Endothelial cell of hepatic sinusoid (primary cell): Measurements from ENCODE around the gene TLDC2.
"Not testable (repeated sequence)": the region's sequence is repeated elsewhere in the genome, so short reads cannot be mapped to it uniquely, and the experiment has no call there.

Experiments
- in situ Hi-C: cut with HindIII; loops from 2 replicates; pipeline ENCODE4 v1.10.0; 2017; ENCODE audit warnings: low sequenced_read_pairs

The TLDC2 gene

DNA sequence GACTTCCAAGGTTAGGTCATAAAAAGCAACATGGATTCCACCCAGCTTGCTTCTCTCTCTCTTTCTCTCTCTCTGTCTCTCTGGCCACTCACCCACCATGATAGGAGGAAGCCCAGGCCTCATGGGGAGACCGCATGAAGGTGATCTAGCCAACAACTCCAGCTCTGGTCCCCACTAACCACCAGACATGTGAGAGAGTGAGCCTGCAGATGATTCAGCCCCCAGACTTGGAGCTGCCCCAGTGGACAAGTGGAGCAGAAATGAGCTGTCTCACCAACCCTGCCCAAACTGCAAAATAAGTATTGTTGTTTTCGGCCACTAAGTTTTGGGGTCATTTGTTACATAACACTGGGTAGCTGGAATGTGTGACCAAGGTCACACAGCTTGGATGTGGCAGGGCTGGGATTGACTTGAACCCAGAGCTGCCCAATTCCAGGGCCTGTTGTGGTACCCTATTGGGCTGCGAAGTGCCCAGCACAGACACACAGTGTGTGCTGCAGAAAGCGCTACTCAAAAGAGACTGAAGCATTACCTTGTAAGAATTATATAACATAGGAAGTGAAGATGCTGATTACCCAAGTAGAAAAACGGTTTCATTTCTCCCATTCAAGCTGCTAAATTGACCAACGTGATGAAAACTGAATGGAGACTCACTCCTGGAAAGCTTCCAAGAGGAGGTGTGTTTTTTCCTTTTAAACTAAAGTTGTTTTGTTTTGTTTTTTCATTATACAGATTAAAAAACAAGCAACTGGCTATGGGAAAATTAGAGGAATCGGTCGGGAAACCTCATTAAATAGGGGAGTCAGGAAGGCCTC lies 9.1 kb upstream of the TLDC2 start:
- in situ Hi-C loops: no loop called here

DNA sequence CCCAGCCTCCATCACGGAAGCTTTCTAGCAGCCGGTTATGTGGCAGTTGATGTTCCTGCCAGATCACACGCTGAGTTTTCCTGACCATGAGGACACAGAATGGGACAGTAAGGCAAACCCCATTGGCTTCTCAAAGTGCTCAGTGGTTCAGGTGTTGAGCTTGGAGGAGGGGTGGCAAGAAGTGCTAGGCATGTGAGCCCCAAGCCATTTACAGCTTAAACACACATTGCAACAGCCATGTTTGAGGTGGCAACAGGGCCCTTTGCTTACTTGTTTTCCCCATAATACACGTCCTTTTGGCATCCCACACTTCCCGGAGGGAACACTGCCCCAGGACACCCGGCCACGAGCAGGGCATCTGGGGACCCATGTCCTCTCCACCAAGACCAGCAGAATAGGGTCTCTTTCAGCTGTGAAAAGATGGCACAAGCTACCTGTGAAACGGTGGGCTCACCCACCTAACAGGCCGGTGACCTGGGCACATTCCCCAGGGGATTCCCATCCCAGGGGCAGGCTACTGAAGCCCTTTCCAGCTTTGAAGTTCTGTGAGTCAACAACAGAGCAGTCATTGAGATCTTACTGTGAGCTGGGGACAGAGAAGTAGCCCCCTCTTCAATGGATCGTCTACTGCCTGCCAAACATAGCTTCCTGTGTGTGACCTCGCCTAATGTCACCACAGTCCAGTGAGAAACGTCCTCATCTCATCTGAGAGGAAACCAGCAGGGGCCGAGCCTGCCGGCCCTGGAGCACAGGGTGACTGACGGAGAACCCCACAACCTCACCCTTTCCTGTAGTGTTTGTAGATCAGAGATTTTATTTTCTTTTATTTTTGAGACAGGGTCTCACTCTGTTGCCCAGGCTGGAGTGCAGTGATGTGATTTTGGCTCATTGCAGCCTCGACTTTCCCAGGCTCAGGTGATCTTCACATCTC lies 4.0 kb upstream of the TLDC2 start:
- in situ Hi-C loops: no loop called here

DNA sequence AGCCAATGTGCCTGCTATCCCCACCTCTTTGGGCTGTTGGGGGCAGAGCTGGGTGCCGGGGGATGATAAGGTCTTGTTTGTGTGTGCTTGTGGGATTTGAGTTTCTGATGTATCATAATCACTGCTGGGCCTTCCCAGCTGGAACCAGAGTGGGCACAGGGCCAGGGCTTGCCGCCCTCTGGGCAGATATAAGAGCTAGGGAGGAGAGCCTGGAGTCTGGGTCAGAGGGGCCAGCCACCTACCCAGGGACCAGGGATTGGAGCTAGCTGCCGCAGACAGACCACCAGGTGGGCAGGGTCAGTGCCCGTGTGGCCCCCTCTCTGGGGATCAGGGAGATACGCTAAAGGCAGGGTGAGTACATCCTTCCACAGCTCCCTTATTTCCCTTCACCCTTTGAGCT lies 3.1 kb upstream of the TLDC2 start:
- in situ Hi-C loops: no loop called here

DNA sequence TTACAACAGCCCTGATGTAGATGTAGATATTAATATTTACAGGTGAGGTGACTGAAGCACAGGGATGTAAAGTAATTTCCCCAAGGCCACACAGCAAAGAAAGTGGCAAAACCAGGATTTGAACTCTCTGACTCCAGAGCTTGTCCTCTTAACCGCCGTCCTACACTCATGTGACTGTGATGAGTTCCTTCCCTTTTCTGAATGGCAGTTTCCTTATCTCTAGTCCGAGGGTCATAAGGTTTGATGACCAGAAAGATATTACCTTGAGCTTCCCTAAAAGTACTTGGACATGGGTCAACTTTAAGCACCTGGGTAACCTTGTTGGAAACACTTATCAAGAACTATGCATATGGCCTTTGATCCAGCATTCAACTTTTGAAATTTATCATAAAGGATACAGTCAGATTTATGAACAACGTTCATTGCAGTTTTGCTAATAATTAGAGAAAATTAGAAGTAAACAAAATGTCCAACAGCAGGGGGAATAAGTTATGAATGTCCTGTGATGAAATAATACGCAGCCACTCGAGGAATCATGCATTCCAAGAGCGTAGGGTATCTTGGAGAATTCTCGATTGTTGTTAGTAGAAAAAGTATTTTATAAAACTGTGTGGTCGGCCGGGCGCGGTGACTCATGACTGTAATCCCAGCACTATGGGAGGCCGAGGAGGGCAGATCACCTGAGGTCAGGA lies 2.3 kb upstream of the TLDC2 start:
- in situ Hi-C loops: no loop called here

DNA sequence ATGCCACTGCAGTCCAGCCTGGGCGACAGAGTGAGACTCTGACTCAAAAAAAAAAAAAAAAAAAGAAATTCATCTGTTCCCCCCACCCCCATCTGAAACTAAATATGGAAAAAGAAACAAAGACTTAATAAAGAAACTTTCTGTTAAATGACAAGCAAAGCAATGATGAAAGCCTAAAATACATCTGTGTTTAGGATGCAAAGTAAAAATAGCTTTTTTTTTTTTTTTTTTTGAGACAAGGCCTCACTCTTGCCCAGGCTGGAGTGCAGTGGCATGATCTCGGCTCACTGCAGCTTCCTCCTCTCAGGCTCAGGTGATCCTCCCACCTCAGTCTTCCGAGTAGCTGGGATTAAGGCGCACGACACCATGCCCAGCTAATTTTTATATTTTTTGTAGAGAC lies 845 bp upstream of the TLDC2 start:
- in situ Hi-C loops: not testable (repeated sequence)

DNA sequence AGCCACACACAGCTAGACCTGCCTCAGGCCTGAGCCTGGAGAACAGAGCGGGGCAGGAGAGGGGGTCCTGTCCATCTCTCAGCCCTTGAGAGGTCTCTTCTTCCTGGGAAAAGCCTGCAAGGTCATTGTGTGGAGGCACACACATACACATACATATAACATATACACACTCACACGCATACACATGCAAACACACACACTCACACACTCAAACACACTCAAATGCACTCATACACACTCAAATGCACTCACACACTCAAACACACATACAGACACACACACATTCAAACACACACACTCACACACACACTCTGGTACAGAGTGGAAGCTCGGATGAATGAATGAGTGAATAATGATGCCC lies 515 bp downstream of the TLDC2 start:
- in situ Hi-C loops: no loop called here

DNA sequence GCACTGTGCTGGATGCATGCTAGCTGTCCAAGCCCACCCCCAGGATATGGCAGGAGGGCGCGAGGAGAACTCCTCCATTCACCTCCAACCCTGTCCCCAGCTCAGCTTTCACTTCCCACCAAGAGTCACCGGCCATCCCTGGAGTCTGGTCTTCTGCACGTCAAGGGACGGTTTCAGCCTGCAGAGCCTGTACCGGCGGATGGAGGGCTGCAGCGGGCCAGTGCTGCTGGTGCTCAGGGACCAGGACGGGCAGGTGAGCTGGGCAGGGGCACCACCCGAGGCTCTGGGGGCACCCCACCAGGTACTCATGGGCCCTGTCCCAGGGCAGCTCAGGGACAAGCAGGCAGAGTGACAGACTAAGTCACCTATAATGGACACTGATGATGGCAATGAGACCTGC lies 3.0 kb downstream of the TLDC2 start:
- in situ Hi-C loops: no loop called here

DNA sequence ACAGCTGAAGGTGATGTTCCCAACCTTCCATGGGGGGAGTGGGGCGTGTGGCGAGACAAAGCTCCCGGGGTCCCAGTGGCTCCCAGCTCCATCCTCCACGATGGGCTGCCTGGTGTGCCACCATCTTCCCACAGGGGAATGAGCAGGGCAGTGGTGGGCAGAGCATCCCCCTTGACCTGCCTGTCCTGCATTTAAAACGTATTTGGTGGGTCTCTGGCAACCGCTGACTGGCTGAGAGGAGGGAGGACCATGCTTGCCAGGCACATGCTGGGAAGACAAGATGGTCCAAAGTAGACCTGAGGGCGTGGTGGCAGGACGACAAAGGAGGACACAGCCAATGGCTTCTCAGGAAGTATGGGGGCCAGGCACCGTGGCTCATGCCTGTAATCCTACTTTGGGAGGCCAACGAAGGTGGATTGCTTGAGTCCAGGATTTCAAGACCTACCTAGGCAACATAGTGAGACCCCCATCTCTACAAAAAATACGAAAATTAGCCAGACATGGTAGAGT lies 4.9 kb downstream of the TLDC2 start:
- in situ Hi-C loops: no loop called here

DNA sequence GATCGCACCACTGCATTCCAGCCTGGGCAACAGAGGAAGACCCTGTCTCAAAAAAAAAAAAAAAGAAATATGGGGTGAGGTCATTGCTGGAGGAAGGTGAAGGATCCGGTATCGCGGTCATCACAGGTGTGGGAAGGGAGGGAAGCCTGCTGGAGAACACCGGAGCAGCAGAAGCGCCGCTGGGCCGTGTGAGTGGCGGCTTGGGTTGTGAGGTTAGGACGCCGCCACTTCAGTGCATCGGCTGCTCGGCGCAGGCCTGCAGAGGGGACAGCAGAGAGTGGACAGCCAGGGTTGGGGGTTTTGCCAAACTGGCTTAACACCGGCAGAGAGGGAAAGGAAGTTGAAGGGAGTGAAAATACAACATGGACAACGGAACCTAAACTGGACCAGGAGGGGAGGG lies 5.4 kb downstream of the TLDC2 start:
- in situ Hi-C loops: no loop called here

DNA sequence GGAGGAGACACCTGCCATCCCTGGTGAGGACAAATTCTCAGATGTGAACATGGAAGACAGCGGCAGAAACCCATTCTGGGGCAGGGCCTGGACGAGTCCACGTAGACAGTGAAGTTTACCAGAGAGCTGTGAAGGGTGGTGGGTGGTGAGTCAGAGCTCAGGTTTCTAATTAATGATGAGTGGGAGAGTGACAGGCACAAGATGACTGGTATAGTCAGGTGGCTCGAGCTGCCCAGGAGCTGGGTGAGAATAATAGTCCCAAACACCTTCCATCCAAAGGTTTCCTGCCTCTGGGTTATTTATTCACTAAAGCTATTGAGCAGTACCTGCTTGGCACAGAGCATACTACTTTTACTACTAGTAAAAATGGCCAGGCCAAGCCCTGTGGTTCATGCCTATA lies 6.0 kb downstream of the TLDC2 start:
- in situ Hi-C loops: no loop called here

DNA sequence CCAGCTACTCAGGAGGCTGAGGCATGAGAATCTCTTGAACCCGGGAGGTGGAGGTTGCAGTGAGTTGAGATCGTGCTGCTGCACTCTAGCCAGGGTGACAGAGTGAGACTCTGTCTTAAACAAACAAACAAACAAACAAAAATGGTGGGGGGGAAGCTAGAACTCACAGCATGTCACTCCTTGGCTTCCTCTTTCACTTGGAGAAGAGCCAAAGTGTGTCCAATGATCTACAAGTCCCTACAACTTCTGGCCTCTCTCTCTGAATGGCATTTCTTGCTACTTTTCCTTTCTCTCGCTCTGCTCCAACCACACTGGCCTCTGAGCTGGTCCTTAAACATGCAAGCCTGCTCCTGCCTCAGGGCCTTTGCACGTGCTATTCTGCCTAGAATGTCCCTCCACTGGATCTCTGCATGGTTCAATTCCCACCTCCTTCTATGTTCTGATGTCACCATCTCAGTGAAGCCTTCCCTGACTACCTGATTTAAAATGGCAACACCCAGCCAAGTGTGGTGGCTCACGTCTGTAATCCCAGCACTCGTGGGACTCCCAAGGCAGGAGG lies 8.1 kb downstream of the TLDC2 start:
- in situ Hi-C loops: no loop called here

DNA sequence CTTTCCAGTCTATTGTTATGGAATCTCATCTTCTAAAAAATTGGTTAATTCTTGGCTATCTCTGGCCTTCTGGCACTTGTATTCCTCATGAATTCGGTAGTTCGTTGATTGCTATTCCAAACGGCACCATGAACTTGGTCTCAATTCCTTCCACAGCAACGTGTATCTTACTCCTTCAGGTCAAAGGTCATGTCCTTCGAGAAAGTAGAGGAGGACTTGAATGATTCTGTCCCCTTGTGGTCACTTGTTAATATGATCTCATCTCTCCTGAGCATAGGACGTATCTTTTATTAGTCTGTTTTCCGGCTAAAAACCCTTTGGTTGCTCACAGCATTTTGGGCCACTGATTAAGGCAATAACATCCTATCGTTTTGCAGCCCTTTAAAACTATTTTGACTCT lies 9.4 kb downstream of the TLDC2 start:
- in situ Hi-C loops: no loop called here

DNA sequence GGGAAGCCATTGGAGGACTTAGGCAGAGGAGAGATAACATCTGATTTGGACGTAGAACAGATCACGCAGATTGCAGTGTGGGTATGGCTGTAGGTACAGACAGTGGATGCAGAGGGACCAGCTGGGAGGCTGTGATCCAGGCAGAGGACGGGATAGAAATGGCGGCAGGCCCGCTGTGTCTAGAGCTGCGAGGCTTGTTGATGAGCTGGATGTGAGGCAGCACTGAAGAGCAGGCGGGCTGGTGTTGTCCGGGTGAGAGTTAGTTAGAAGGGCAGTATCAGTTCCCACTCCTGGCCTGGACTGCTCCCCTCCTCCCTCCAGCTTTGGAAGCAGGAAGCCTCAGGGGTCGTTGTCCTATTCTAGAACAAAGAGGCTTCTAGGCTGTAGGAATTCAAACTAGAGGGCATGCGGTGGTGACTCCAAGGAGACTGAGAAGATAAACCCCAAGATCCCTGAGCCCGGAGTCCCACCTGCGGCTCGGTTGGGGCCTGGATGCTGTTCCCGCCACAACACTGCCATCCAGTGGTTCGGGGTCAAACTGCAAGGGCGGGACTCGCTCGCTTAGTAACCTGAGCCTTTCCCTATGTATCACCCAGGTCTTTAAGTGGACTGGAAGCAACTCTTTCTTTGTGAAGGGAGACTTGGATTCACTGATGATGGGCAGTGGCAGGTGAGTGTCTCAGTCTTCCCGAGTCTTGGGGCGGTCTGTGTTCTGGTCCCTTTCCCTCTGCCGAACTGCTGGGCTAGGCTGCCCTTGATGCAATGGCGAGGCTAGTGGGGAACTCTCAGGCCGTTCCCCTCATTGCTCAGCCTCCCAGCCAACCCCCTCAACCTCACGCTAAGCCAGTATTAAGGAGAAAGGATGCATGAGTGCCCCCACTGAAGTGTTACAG lies 11.2 kb downstream of the TLDC2 start:
- in situ Hi-C loops: no loop called here

DNA sequence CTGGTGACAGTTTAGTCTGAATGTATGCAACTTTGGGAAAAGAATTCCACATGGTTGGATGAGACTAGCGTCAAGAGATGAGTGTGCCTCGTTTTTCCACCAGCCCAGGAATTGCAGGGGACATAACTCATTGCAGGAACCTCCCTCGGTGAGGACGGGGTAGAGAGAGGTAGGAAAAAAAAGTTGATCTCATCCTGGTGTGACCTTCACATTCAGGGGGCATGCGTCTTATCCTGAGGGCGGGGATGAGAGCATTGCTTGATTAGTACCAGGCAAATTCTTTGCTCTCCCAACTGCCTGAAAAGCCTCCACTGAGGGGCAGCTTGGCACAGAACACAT lies 11.8 kb downstream of the TLDC2 start:
- in situ Hi-C loops: no loop called here

DNA sequence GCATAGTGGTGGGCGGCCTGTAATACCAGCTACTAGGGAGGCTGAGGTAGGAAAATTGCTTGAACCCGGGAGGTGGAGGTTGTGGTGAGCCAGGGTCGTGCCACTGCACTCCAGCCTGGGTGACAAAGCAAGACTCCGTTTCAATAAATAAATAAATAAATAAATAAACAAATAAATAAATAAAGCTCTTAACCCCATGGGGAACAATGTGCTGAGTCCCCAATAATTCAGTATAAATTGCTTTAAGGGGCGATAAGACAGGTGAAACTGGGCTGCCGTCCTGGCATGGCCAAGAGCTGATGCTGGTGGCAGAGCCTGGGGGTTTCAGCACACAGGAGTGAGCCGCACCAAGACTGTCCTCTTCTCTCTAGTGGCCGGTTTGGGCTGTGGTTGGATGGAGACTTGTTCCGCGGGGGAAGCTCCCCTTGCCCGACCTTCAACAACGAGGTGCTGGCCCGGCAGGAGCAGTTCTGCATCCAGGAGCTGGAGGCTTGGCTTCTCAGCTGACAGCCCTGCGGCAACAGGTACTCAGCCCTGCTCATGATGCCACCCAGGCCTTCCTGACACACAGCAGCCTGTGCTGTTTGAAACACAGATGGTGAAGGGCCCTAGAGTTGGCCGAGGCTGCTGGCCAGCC lies 13.1 kb downstream of the TLDC2 start:
- in situ Hi-C loops: no loop called here

DNA sequence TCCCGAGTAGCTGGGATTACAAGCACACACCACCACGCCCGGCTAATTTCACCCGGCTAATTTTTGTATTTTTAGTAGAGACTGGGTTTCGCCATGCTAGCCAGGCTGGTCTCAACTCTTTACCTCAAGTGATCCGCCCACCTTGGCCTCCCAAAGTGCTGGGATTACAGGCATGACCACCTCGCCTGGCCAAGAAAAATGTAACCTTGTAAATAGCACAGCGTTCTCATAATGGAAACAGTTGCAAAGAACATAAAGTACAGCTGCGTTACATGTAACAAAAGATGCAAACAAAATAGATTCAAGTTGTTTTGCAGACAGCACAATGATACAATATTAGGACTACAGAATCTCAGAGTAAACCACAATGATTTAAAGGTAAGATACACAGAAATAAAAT lies 14.6 kb downstream of the TLDC2 start:
- in situ Hi-C loops: no loop called here

DNA sequence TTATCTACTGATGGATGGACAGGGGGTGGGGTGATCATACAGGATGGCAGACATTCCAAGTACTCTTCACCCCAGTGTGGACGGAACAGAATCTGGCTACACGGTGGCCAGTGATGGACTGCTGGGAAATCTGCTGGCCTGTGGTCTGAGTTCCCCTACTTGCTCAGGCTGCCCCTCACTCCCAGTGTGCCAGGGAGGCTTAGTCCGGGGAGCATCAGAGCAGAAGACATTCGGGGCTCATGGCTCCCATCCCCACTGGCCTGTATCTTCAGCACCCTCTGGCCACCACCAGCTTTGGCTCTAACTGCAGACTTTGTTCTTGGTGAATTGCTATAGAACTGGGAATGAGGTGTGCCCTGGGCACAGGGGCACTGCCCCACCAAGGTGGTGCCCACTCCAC lies 15.3 kb downstream of the TLDC2 start:
- in situ Hi-C loops: no loop called here

DNA sequence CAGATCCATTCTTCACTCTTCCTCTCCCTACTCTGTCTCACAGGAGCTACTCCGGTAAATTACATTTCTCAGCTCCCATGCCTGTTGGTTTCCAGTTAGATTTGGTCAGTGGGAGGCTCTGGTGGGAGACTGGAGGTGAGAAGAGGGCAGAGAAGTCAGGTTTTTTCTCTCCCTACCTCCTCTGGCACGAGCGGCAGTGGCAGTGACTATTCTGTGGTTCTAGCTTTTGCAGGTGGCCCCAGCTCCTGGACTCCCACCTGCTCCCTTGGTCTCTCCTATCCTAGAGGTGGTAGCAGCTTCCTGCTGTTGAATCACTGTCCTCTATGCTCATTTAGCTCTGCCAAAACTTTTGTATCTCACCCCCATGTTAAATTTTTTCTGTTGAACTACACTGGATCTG lies 17.9 kb downstream of the TLDC2 start:
- in situ Hi-C loops: no loop called here

DNA sequence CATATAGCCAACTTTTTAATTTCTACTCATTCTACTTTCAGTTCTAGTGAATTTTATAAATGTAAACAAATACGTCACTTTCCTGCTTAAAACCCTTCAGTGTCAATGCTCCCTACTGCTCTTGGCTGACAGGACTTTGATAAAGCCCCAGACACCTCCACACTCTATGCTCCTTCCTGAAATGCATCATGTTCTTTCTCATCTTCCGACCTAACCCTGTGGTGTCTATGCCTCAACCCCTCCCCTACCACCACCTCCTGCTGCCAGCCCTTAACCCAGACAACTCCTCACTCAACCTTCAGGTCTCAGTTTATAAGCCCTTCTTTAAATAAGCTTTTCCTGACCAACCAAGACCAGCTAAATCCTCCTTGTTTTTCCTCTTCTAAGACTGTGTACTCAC lies 19.1 kb downstream of the TLDC2 start:
- in situ Hi-C loops: no loop called here

DNA sequence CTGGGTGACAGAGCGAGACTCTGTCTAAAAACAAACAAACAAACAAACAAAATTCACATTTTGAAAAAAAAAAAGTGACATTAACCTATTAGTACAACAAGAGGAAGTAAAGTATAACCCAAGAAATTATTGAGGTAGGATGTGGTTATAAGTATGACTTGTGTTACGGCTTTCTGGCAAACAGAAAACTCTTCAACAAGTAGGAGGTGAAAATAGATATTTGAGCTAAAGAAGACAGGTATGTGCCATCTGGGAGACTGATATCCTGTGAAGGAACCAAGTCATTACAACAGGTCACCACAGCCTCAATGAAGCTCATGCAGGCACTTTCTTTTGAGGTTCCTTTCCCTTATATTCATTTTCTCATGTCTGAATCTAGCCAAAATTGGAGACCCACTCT lies 28.8 kb downstream of the TLDC2 start:
- in situ Hi-C loops: no loop called here
